H1 (cell line): ENCODE measurements around the gene CCL15. TPM values are rescaled to one million over a fixed set of nuclear protein-coding genes. Genes with fewer than 3 reads are reported as not detected.

Experiments used
- CTCF ChIA-PET: fragments of 300-600 bp; sonication (Branson Sonifier 250); formaldehyde crosslinking; loops from one replicate; lab custom pipeline; 2021; ENCODE audit not compliant: partially characterized antibody; lab: Charles Lee
- POLR2A ChIA-PET: fragments of 300-600 bp; sonication (Branson Sonifier 250); formaldehyde crosslinking; loops from one replicate; lab custom pipeline; 2021; ENCODE audit warnings: inconsistent platforms; ENCODE audit not compliant: partially characterized antibody; lab: Charles Lee
- DNase-seq, 2 experiments: peaks; one replicate each; pipeline versions ENCODE4 v3.0.0 to v3.0.0-alpha.2; 2010 to 2022; ENCODE audit warnings: low spot score in 2 of 2, low read depth in 1 of 2, mixed read lengths in 1 of 2
- FAIRE-seq: peaks from 2 replicates; lab custom pipeline; 2011; peaks lifted over from hg19 to GRCh38; lab: Jason Lieb, UNC
- H2AFZ ChIP-seq: 2 replicates; pipeline ENCODE4 v1.8.1; 2012; ENCODE audit warnings: low read length, inconsistent platforms
- H2AK5ac ChIP-seq: 2 replicates; pipeline ENCODE4 v1.6.1; 2013; ENCODE audit warnings: low read depth, low read length
- H2BK120ac ChIP-seq: replicated peaks from 2 replicates; pipeline ENCODE3; 2013; ENCODE audit warnings: low read depth, low read length, inconsistent platforms
- H2BK12ac ChIP-seq: 2 replicates; pipeline ENCODE4 v1.6.1; 2013; ENCODE audit warnings: low read depth, low read length
- H2BK15ac ChIP-seq: 2 replicates; pipeline ENCODE4 v1.6.1; 2013; ENCODE audit warnings: low read length
- H2BK20ac ChIP-seq: 2 replicates; pipeline ENCODE4 v1.6.1; 2013; ENCODE audit warnings: low read length
- H2BK5ac ChIP-seq: 2 replicates; pipeline ENCODE4 v1.6.1; 2013; ENCODE audit warnings: low read depth, low read length
- H3K14ac ChIP-seq: 2 replicates; pipeline ENCODE4 v1.6.1; 2013; ENCODE audit warnings: inconsistent platforms; ENCODE audit not compliant: insufficient read length
- H3K18ac ChIP-seq: 2 replicates; pipeline ENCODE4 v1.6.1; 2013; ENCODE audit warnings: low read length; ENCODE audit errors: extremely low read depth
- H3K23ac ChIP-seq: 2 replicates; pipeline ENCODE4 v1.6.1; 2013; ENCODE audit warnings: inconsistent platforms; ENCODE audit not compliant: insufficient read length
- H3K23me2 ChIP-seq: 2 replicates; pipeline ENCODE4 v1.6.1; 2013; ENCODE audit warnings: low read depth, low read length
- H3K27ac ChIP-seq: 2 replicates; pipeline ENCODE4 v1.6.1; 2011; ENCODE audit warnings: low read depth, low read length, inconsistent platforms
- H3K27me3 ChIP-seq, 4 experiments: replicated peaks in 1 of 4; 1 replicate in 1 of 4; 2 replicates in 3 of 4; pipeline versions ENCODE4 v1.6.1 to v1.8.1; 2011 to 2013; ENCODE audit warnings: low read length in 3 of 4, mild to moderate bottlenecking in 3 of 4, inconsistent platforms in 2 of 4, mixed read lengths in 2 of 4, moderate library complexity in 1 of 4; ENCODE audit not compliant: control insufficient read depth in 3 of 4, insufficient read depth in 3 of 4; ENCODE audit errors: extremely low read depth in 1 of 4
- H3K36me3 ChIP-seq, 4 experiments: 2 replicates each; pipeline versions ENCODE4 v1.6.1 to v1.8.1; 2011 to 2013; ENCODE audit warnings: mild to moderate bottlenecking in 4 of 4, low read length in 3 of 4, moderate library complexity in 2 of 4, control low read depth in 1 of 4, inconsistent platforms in 1 of 4; ENCODE audit not compliant: insufficient read depth in 4 of 4, control insufficient read depth in 2 of 4
- H3K4ac ChIP-seq: replicated peaks from 2 replicates; pipeline ENCODE3; 2013; ENCODE audit warnings: low read length, low read depth, mixed read lengths, inconsistent platforms; ENCODE audit not compliant: insufficient read length
- H3K4me1 ChIP-seq, 4 experiments: replicated peaks in 1 of 4; 1 replicate in 1 of 4; 2 replicates in 3 of 4; pipeline versions ENCODE4 v1.6.1 to v1.8.1; 2011 to 2013; ENCODE audit warnings: low read length in 3 of 4, inconsistent platforms in 2 of 4, mixed read lengths in 1 of 4; ENCODE audit not compliant: insufficient read depth in 4 of 4, control insufficient read depth in 3 of 4
- H3K4me2 ChIP-seq, 2 experiments: 2 replicates each; pipeline versions ENCODE4 v1.6.1 to v1.8.1; 2011 to 2013; ENCODE audit warnings: low read depth in 2 of 2, low read length in 2 of 2, control low read depth in 1 of 2, inconsistent platforms in 1 of 2, mild to moderate bottlenecking in 1 of 2; ENCODE audit not compliant: insufficient read depth in 1 of 2
- H3K4me3 ChIP-seq, 4 experiments: fragments of 200-600, 300-600 bp in 1 of 4; sonication (generic), shearing (Covaris generic), sonication (Bioruptor Twin) in 1 of 4; 2 replicates each; pipeline versions ENCODE4 v1.5.1 to v1.8.1; 2011 to 2016; ENCODE audit warnings: low read length in 4 of 4, low read depth in 3 of 4, control low read depth in 2 of 4, inconsistent platforms in 2 of 4, mild to moderate bottlenecking in 2 of 4, mixed read lengths in 1 of 4, moderate library complexity in 1 of 4; ENCODE audit not compliant: insufficient read depth in 2 of 4; ENCODE audit errors: extremely low read depth in 1 of 4
- H3K56ac ChIP-seq: replicated peaks from 2 replicates; pipeline ENCODE3; 2013; ENCODE audit warnings: low read depth, mild to moderate bottlenecking, mixed read lengths, low read length, inconsistent platforms; ENCODE audit not compliant: insufficient read length
- H3K79me1 ChIP-seq: 2 replicates; pipeline ENCODE4 v1.6.1; 2013; ENCODE audit warnings: low read depth, low read length, control low read depth
- H3K79me2 ChIP-seq, 2 experiments: 2 replicates each; pipeline versions ENCODE4 v1.6.1 to v1.8.1; 2012 to 2013; ENCODE audit warnings: low read length in 2 of 2, mild to moderate bottlenecking in 2 of 2, inconsistent platforms in 1 of 2; ENCODE audit not compliant: insufficient read depth in 2 of 2, control insufficient read depth in 1 of 2
- H3K9ac ChIP-seq, 4 experiments: replicated peaks in 1 of 4; 1 replicate in 1 of 4; 2 replicates in 3 of 4; pipeline versions ENCODE4 v1.6.1 to v1.8.1; 2011 to 2013; ENCODE audit warnings: low read depth in 3 of 4, low read length in 3 of 4, control low read depth in 2 of 4, mild to moderate bottlenecking in 2 of 4, moderate library complexity in 2 of 4, inconsistent platforms in 1 of 4; ENCODE audit errors: extremely low read depth in 1 of 4
- H3K9me3 ChIP-seq, 2 experiments: 2 replicates each; pipeline versions ENCODE4 v1.6.1 to v1.8.1; 2012 to 2013; ENCODE audit warnings: mild to moderate bottlenecking in 2 of 2, moderate library complexity in 2 of 2, control low read depth in 1 of 2, inconsistent platforms in 1 of 2, low read depth in 1 of 2, low read length in 1 of 2, mixed read lengths in 1 of 2; ENCODE audit not compliant: insufficient read depth in 2 of 2
- H4K20me1 ChIP-seq, 2 experiments: replicated peaks in 1 of 2; 2 replicates each; pipeline versions ENCODE3 to v1.8.1; 2011 to 2013; ENCODE audit warnings: inconsistent platforms in 2 of 2, low read length in 2 of 2, mild to moderate bottlenecking in 1 of 2; ENCODE audit not compliant: insufficient read depth in 2 of 2, control insufficient read depth in 1 of 2
- H4K5ac ChIP-seq: 2 replicates; pipeline ENCODE4 v1.6.1; 2013; ENCODE audit warnings: low read length, low read depth, mixed read lengths, inconsistent platforms; ENCODE audit not compliant: insufficient read length
- H4K8ac ChIP-seq: 2 replicates; pipeline ENCODE4 v1.8.0; 2013; ENCODE audit warnings: mild to moderate bottlenecking, moderate library complexity, low read length, inconsistent platforms; ENCODE audit not compliant: insufficient read depth; ENCODE audit errors: extremely low read depth
- H4K91ac ChIP-seq: replicated peaks from 2 replicates; pipeline ENCODE3; 2013; ENCODE audit warnings: low read length, mixed read lengths, inconsistent platforms; ENCODE audit not compliant: insufficient read length
- BRCA1 ChIP-seq: IDR thresholded peaks from 2 replicates; pipeline ENCODE4 v1.6.1; 2012; ENCODE audit warnings: low read depth, low read length, improper control_type of control experiment
- CBX5 ChIP-seq: fragments of 300-800, 300-1000 bp; sonication (generic); IDR thresholded peaks from 2 replicates; pipeline ENCODE4 v1.7.1; 2016; ENCODE audit warnings: antibody characterized with exemption, low read length, low read depth
- CHD2 ChIP-seq: IDR thresholded peaks from 2 replicates; pipeline ENCODE4 v1.6.1; 2012; ENCODE audit warnings: low read length, improper control_type of control experiment
- EZH2 ChIP-seq: fragments of 200-600 bp; sonication (generic); IDR thresholded peaks from 2 replicates; pipeline ENCODE4 v1.7.1; 2012; ENCODE audit warnings: low read depth, mild to moderate bottlenecking, moderate library complexity, low read length, inconsistent platforms; ENCODE audit not compliant: severe bottlenecking
- FOSL1 ChIP-seq: IDR thresholded peaks from 2 replicates; pipeline ENCODE4 v1.6.1; 2011; ENCODE audit warnings: mild to moderate bottlenecking, low read depth, low read length, moderate library complexity; ENCODE audit not compliant: insufficient read depth
- KDM1A ChIP-seq: fragments of 200-600, 300-600 bp; sonication (generic); IDR thresholded peaks from 2 replicates; pipeline ENCODE4 v1.7.1; 2016; ENCODE audit warnings: mild to moderate bottlenecking, low read length, borderline replicate concordance
- NANOG ChIP-seq: IDR thresholded peaks from 2 replicates; pipeline ENCODE4 v1.6.1; 2011; ENCODE audit warnings: low read length, low read depth, mild to moderate bottlenecking, inconsistent platforms; ENCODE audit not compliant: insufficient read depth, poor library complexity, severe bottlenecking
- POLR2AphosphoS5 ChIP-seq: IDR thresholded peaks from 2 replicates; pipeline ENCODE4 v1.6.1; 2011; ENCODE audit warnings: low read depth, low read length
- RNF2 ChIP-seq: fragments of 200-900, 300-1000 bp; sonication (generic); IDR thresholded peaks from 2 replicates; pipeline ENCODE4 v1.7.1; 2016; ENCODE audit warnings: borderline replicate concordance, low read depth, mild to moderate bottlenecking, antibody characterized with exemption, low read length; ENCODE audit not compliant: poor library complexity, severe bottlenecking; ENCODE audit errors: missing control alignments
- SIX5 ChIP-seq: IDR thresholded peaks from 2 replicates; pipeline ENCODE4 v1.6.1; 2011; ENCODE audit warnings: mild to moderate bottlenecking, low read depth, low read length
- TAF7 ChIP-seq: optimal IDR thresholded peaks from 2 replicates; pipeline ENCODE3; 2011; ENCODE audit warnings: low read depth, mild to moderate bottlenecking, inconsistent platforms, low read length, moderate library complexity, borderline replicate concordance
- TBP ChIP-seq: IDR thresholded peaks from 2 replicates; pipeline ENCODE4 v1.6.1; 2011; ENCODE audit warnings: low read depth, low read length, improper control_type of control experiment
- TCF12 ChIP-seq: IDR thresholded peaks from 2 replicates; pipeline ENCODE4 v1.6.1; 2011; ENCODE audit warnings: low read depth, mild to moderate bottlenecking, low read length
- WGBS, 2 experiments: shearing (Covaris generic) in 1 of 2; methylation state at CpG; one replicate each; pipeline versions ENCODE4 v1.1.6 to v1.1.7; 2013 to 2015; ENCODE audit warnings: low lambda C conversion rate in 2 of 2, mixed read lengths in 2 of 2, inconsistent platforms in 1 of 2, low coverage in 1 of 2, missing lambda C conversion rate in 1 of 2; ENCODE audit not compliant: insufficient replicate concordance in 2 of 2, insufficient coverage in 1 of 2, insufficient read length in 1 of 2; ENCODE audit errors: extremely low coverage in 1 of 2, missing lambda C conversion rate in 1 of 2; 5-methylcytosine and 5-hydroxymethylcytosine counted together
- polyA plus RNA-seq, 7 experiments: library from polyadenylated mRNA; depleted of rRNA in 3 of 7; stranded (reverse) in 5 of 7; unstranded in 2 of 7; fragments of >200 nt in 5 of 7; fragments of 200-250 nt in 2 of 7; gene quantifications; 1 replicate in 5 of 7; 2 replicates in 1 of 7; 4 replicates in 1 of 7; pipeline versions ENCODE4 v1.2.1 to v1.2.3, GENCODE V29; 2011 to 2013; ENCODE audit warnings: missing spikeins in 2 of 7, mixed read lengths in 2 of 7
- total RNA-seq: library from RNA; stranded (reverse); fragmentation: NEBNext Ultra II Directional; extraction: Animal tissue kit (Norgen Biotek cat#: 25700); gene quantifications from 2 replicates; pipeline ENCODE4 v1.2.1, GENCODE V29; 2021

The CCL15 gene
- total and polyA plus RNA-seq, 2 of the 8 experiments (the other 6 are each of a cell fraction or from before 2014, with no cell fraction given): not detected

DNA sequence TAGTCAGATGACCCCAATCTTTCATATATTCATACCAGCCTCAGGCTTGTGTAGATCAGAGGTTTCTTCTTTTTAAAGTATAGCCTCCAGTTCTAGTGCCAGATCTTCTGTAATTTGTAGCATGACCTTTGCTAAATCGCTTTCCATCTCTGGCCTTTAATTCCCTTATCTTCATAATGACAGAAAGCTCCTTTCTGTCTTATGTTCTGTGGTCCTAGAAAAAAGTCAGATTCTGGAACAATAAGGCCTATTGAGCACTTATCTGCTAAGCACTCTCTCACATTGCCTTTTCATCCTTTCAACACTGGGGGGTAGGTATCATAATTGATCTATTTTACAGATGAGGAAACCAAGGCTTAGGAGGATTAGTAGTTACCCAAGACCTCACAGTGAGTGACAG, 29.3 kb downstream of the CCL15 start:
- Histone ChIP-seq H3K23me2 (no peaks in the 10 kb centered on the region), H4K91ac (no peak overlapping the region), H4K5ac (no peak overlapping the region), H2BK12ac (no peak overlapping the region), H3K79me2 (no peaks in the 10 kb centered on the region), H3K14ac (no peak overlapping the region), H4K8ac (no peak overlapping the region), H3K18ac (no peak overlapping the region), H4K20me1 (no peaks in the 10 kb centered on the region), H3K4me1 (peaks cover 0 to 2% (median 0%) of the 10 kb centered on the region in 4 experiments; a peak in 2 of 7 replicates), H3K4me2 (no peak overlapping the region), H3K4ac (no peak overlapping the region), H3K27ac (no peak overlapping the region), H3K23ac (no peak overlapping the region), H2BK15ac (no peak overlapping the region), H3K9ac (no peak overlapping the region), H3K9me3 (no peaks in the 10 kb centered on the region), H3K4me3 (no peak overlapping the region), H2BK20ac (no peak overlapping the region), H3K79me1 (no peaks in the 10 kb centered on the region), H3K56ac (no peak overlapping the region), H3K36me3 (no peaks in the 10 kb centered on the region), H2AFZ (no peak overlapping the region), H2BK120ac (no peak overlapping the region), H3K27me3 (no peaks in the 10 kb centered on the region), H2BK5ac (no peak overlapping the region), H2AK5ac (no peak overlapping the region)
- FAIRE-seq (no peak), DNase-seq (no peak)
- no peak for TF ChIP-seq EZH2
- no peak for TF ChIP-seq BRCA1
- no peak for TF ChIP-seq CHD2
- no peak for TF ChIP-seq TBP
- TF ChIP-seq RNF2: no peak
- no peak for TF ChIP-seq POLR2AphosphoS5
- TF ChIP-seq FOSL1: no peak
- TF ChIP-seq CBX5: no peak
- TF ChIP-seq TAF7: no peak
- TF ChIP-seq KDM1A: no peak
- TF ChIP-seq TCF12: no peak
- no peak for TF ChIP-seq NANOG
- TF ChIP-seq SIX5: no peak
- ChIA-PET CTCF (interaction anchor here (0.7 to 5.1 kb wide), 3 partner anchors 13 to 182 kb away, joined by 3 to 46 read pairs (median 3); no protein-coding TSS in a partner anchor), POLR2A (no interaction called here)
- 67% methylated on average over 1 of the region's 1 CpG; no CpG with 5 or more reads in 1 of the 2 experiments for WGBS, 2 experiments
